Heart right ventricle (tissue), 16 donors: Measurements from ENCODE around the gene DISC1. TPM values are rescaled to one million over a fixed set of nuclear protein-coding genes. Genes with fewer than 3 reads are reported as not detected.
"Not testable (repeated sequence)": the region's sequence is repeated elsewhere in the genome, so short reads cannot be mapped to it uniquely, and the experiment has no call there.

Source experiments
- ATAC-seq, 8 donors: fragments of 200-7000 bp; cut with Tn5 transposase; one replicate each; pipeline ENCODE4 v1.9.1; 2020; ENCODE audit warnings: mild to moderate bottlenecking in 8 of 8, moderate library complexity in 8 of 8, moderate number of reproducible peaks in 1 of 8
- DNase-seq, 2 donors: peaks; one replicate each; pipeline ENCODE4 v3.0.0-alpha.2; 2020
- H3K27ac ChIP-seq, 10 donors: fragments of 200-600 bp; sonication (generic) in 2 of 10; one replicate each; pipeline versions ENCODE4 v1.5.0 to v1.8.0; 2020 to 2022; ENCODE audit warnings: mild to moderate bottlenecking in 3 of 10
- H3K27me3 ChIP-seq, 7 donors: fragments of 200-600 bp; one replicate each; pipeline ENCODE4 v1.8.0; 2021 to 2022; ENCODE audit warnings: mild to moderate bottlenecking in 2 of 7
- H3K36me3 ChIP-seq, 9 donors: fragments of 200-600 bp; sonication (generic) in 1 of 9; one replicate each; pipeline versions ENCODE4 v1.5.0 to v1.8.0; 2020 to 2022; ENCODE audit warnings: mild to moderate bottlenecking in 2 of 9
- H3K4me1 ChIP-seq, 9 donors: fragments of 200-600 bp; sonication (generic) in 1 of 9; one replicate each; pipeline versions ENCODE4 v1.5.0 to v1.8.0; 2020 to 2022; ENCODE audit warnings: mild to moderate bottlenecking in 4 of 9
- H3K4me3 ChIP-seq, 10 donors: fragments of 200-600 bp; sonication (generic) in 2 of 10; one replicate each; pipeline versions ENCODE4 v1.5.0 to v1.8.0; 2020 to 2022; ENCODE audit warnings: mild to moderate bottlenecking in 7 of 10, moderate library complexity in 2 of 10
- H3K9me3 ChIP-seq, 11 donors: fragments of 200-600 bp in 10 of 11; sonication (generic) in 2 of 11; one replicate each; pipeline versions ENCODE4 v1.5.0 to v1.8.0; 2013 to 2022; ENCODE audit warnings: mild to moderate bottlenecking in 2 of 11, control low read depth in 1 of 11, moderate library complexity in 1 of 11
- WGBS, 2 donors: extraction: QIAGEN DNeasy Blood & Tissue Kit; methylation state at CpG; one replicate each; pipeline ENCODE4 v1.1.7; 2013; ENCODE audit warnings: inconsistent platforms in 1 of 2; 5-methylcytosine and 5-hydroxymethylcytosine counted together
- intact Hi-C, 10 donors: fragments of 100-400 bp; cut with DNase I; formaldehyde crosslinking; loops; one replicate each; pipeline versions ENCODE4 v1.11.1 to v1.14.2; 2022
- polyA plus RNA-seq, 2 donors: library from polyadenylated mRNA; stranded (reverse); fragments of 200-250 nt; gene quantifications; one replicate each; pipeline ENCODE4 v1.2.3, GENCODE V29; 2013
- total RNA-seq, 10 donors: library from RNA; stranded (reverse); fragmentation: NEBNext Ultra II Directional in 3 of 10; extraction: Animal tissue kit (Norgen Biotek cat#: 25700) in 3 of 10; gene quantifications; one replicate each; pipeline versions ENCODE4 v1.2.1 to v1.2.4, GENCODE V29; 2021 to 2023
- TF ChIP-seq, protein P1 (sequence below), 9 donors: fragments of 200-600 bp; sonication (generic) in 2 of 9; IDR thresholded peaks; one replicate each; pipeline versions ENCODE4 v1.5.0 to v1.8.0; 2021 to 2022; ENCODE audit warnings: antibody characterized with exemption in 9 of 9, mild to moderate bottlenecking in 5 of 9, moderate library complexity in 1 of 9
- donor health status: Arrhythmogenic right ventricular cardiomyopathy.
- donor health status: ischemic (EF 13 %, LVEDD 7.1; RV severe dilation, severe dysfunction).
- donor health status: healthy with polysubstance abuse.
- donor health status: DM: no; HTN: yes; CAD: no.
- donor health status: DM: no; HTN: no; CAD: no.
- donor health status: ischemic (EF 25% LVEDD 6.9; RV normal size, moderate dysfunction).
- donor health status: ischemic (EF 25% LVEDD 5.7; RV mildly dilated, moderate dysfunction).
- donor health status: healthy.
- donor health status: DM: yes; HTN: yes; CAD: no.
- donor health status: Ischemic cardiomyopathy.
- donor health status: ischemic (EF 35%, LVEDD 5.7; RV mildly dilated, moderate dysfunction).
- donor health status: nonischemic (EF 11% LVEDD 7.7; RV severe dilation, severe dysfunction).
- donor health status: DM: yes; HTN: yes; CAD: no.
- donor health status: PGD.
- donor health status: ischemic (EF 29% LVEDD 5.4; RV normal size, mild dysfunction).
- donor health status: nonischemic (EF 23%, LVEDD 6.1; RV moderate dilation, normal function).

The DISC1 gene
- total and polyA plus RNA-seq, 12 donors, result 1.4 to 6.4 (median 4.0) TPM

GRCh38 chr1:231643935-231644237 is 17.3 kb downstream of the DISC1 start:
- ATAC-seq (peak in 2 of 8 donors; percentile 14 to 45), DNase-seq (no peak)
- H3K36me3 ChIP-seq, result no peaks in the 10 kb centered on the region
- peaks cover 4 to 29% (median 13%) of the 10 kb centered on the region in 9 donors for H3K4me1 ChIP-seq
- intact Hi-C loops, result no loop called here
- no peaks in the 10 kb centered on the region for H3K27me3 ChIP-seq
- TF ChIP-seq, protein P1, sequence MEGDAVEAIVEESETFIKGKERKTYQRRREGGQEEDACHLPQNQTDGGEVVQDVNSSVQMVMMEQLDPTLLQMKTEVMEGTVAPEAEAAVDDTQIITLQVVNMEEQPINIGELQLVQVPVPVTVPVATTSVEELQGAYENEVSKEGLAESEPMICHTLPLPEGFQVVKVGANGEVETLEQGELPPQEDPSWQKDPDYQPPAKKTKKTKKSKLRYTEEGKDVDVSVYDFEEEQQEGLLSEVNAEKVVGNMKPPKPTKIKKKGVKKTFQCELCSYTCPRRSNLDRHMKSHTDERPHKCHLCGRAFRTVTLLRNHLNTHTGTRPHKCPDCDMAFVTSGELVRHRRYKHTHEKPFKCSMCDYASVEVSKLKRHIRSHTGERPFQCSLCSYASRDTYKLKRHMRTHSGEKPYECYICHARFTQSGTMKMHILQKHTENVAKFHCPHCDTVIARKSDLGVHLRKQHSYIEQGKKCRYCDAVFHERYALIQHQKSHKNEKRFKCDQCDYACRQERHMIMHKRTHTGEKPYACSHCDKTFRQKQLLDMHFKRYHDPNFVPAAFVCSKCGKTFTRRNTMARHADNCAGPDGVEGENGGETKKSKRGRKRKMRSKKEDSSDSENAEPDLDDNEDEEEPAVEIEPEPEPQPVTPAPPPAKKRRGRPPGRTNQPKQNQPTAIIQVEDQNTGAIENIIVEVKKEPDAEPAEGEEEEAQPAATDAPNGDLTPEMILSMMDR (IDR thresholded peaks at IDR 0.05), result no peak
- peaks cover 0 to 10% (median 0%) of the 10 kb centered on the region in 11 donors for H3K9me3 ChIP-seq
- no peak overlapping the region for H3K4me3 ChIP-seq
- H3K27ac ChIP-seq, result peak overlapping the region in 1 of 10 donors; percentile 25

DNA sequence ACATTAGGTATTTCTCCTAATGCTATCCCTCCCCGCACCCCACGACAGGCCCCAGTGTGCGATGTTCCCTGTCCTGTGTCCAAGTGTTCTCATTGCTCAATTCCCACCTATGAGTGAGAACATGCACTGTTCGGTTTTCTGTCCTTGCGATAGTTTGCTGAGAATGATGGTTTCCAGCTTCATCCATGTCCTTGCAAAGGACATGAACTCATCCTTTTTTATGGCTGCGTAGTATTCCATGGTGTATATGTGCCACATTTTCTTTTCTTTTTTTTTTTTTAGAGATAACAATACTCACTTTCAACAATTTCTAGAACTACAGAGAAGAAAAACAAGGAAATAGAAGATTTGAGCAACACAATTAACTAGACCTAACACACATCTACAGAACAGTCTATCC is 19.0 kb downstream of the DISC1 start:
- ATAC-seq, H3K4me3 ChIP-seq, intact Hi-C loops, DNase-seq, H3K36me3 ChIP-seq, H3K27ac ChIP-seq, H3K27me3 ChIP-seq: not testable (repeated sequence)
- WGBS, 2 donors, result 97% methylated on average over 6 of the region's 6 CpGs
- Histone ChIP-seq H3K4me1 (peaks cover 4 to 29% (median 13%) of the 10 kb centered on the region in 9 donors), H3K9me3 (peaks cover 0 to 20% (median 0%) of the 10 kb centered on the region in 11 donors)

- H3K4me3 ChIP-seq, H3K36me3 ChIP-seq, DNase-seq, H3K27ac ChIP-seq, ATAC-seq, intact Hi-C loops, H3K27me3 ChIP-seq: not testable (repeated sequence)
- Histone ChIP-seq H3K9me3 (peaks cover 0 to 20% (median 0%) of the 10 kb centered on the region in 11 donors), H3K4me1 (peaks cover 4 to 29% (median 13%) of the 10 kb centered on the region in 9 donors)
- 96% methylated on average over 2 of the region's 4 CpGs for WGBS, 2 donors
These were observed 19.6 kb downstream of the DISC1 start for GRCh38 chr1:231646165-231646564.

DNA sequence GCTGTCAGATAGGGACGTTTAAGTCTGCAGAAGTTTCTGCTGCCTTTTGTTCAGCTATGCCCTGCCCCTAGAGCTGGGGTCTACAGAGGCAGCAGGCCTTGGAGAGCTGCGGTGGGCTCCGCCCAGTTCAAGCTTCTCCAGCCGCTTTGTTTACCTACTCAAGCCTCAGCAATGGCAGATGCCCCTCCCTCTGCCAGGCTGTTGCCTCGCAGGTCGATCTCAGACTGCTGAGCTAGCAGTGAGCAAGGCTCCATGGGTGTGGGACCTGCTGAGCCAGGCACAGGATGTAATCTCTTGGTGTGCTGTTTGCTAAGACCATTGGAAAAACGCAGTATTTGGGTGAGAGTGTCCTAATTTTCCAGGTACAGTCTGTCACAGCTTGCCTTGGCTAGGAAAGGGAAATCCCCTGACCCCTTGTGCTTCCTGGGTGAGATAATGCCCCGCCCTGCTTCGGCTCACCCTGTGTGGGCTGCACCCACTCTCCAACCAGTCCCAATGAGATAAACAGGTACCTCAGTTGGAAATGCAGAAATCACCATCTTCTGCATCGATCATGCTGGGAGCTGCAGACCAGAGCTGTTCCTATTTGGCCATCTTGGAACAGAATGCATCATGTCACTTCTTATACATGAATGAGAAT is 25.2 kb downstream of the DISC1 start:
- 70 to 74% methylated on average over 10 of the region's 10 CpGs for WGBS, 2 donors
- intact Hi-C loops, DNase-seq, ATAC-seq, H3K36me3 ChIP-seq, H3K27me3 ChIP-seq, H3K4me3 ChIP-seq, H3K27ac ChIP-seq, H3K4me1 ChIP-seq: not testable (repeated sequence)
- peaks cover 0 to 21% (median 0%) of the 10 kb centered on the region in 11 donors for H3K9me3 ChIP-seq

- 97 to 100% methylated on average over 2 of the region's 2 CpGs for WGBS, 2 donors
- Histone ChIP-seq H3K9me3 (peaks cover 0 to 27% (median 3%) of the 10 kb centered on the region in 11 donors), H3K4me3 (no peak overlapping the region), H3K27me3 (no peaks in the 10 kb centered on the region), H3K27ac (no peak overlapping the region), H3K36me3 (no peaks in the 10 kb centered on the region), H3K4me1 (peaks cover 0 to 7% (median 0%) of the 10 kb centered on the region in 9 donors)
- intact Hi-C loops, result no loop called here
- TF ChIP-seq, protein P1 (IDR thresholded peaks at IDR 0.05), result no peak
- no peak for ATAC-seq
- no peak for DNase-seq
These were observed 27.0 kb downstream of the DISC1 start for GRCh38 chr1:231653632-231654031.

- no peak overlapping the region for H3K27ac ChIP-seq
- intact Hi-C loops, result no loop called here
- no peak for ATAC-seq
- DNase-seq, result no peak
- no peak overlapping the region for H3K4me3 ChIP-seq
- H3K4me1 ChIP-seq, result peaks cover 0 to 3% (median 0%) of the 10 kb centered on the region in 9 donors
- 86 to 88% methylated on average over 1 of the region's 1 CpG for WGBS, 2 donors
- no peaks in the 10 kb centered on the region for H3K27me3 ChIP-seq
- H3K36me3 ChIP-seq, result no peaks in the 10 kb centered on the region
- TF ChIP-seq, protein P1 (IDR thresholded peaks at IDR 0.05), result no peak
- peaks cover 0 to 18% (median 3%) of the 10 kb centered on the region in 11 donors for H3K9me3 ChIP-seq
These were observed 30.2 kb downstream of the DISC1 start for GRCh38 chr1:231656741-231657140.

- DNase-seq, ATAC-seq, H3K27ac ChIP-seq, H3K4me1 ChIP-seq, H3K27me3 ChIP-seq, H3K36me3 ChIP-seq, intact Hi-C loops, H3K4me3 ChIP-seq: not testable (repeated sequence)
- peaks cover 0 to 23% (median 8%) of the 10 kb centered on the region in 11 donors for H3K9me3 ChIP-seq
- WGBS, 2 donors, result 98 to 100% methylated on average over 1 of the region's 1 CpG
These were observed 31.6 kb downstream of the DISC1 start for GRCh38 chr1:231658223-231658622.
